ENCODE measurements around the gene GPR63. TPM values are rescaled to one million over a fixed set of nuclear protein-coding genes. Genes with fewer than 3 reads are reported as not detected.

Gene GPR63
- total and polyA plus RNA-seq, 2 of the 13 experiments (the other 11 are each of a cell fraction or from before 2014, with no cell fraction given), result 0.01 to 0.02 TPM

Other genes with a start within 250 kb of the GPR63 start
- 59.7 and 89.4 TPM in 2 replicates for gene NDUFAF4, start 60.4 kb upstream of the GPR63 start, total RNA-seq (2016; rRNA removed; fragmentation: Illumina TruSeq; extraction: Trizol)
- gene NDUFAF4, start 60.4 kb upstream of the GPR63 start, polyA plus RNA-seq (2011; rRNA removed), result 30.0 and 41.3 TPM in 2 replicates
- gene KLHL32, start 87.3 kb upstream of the GPR63 start, total RNA-seq (2016; rRNA removed; fragmentation: Illumina TruSeq; extraction: Trizol), result 0.08 and 0.11 TPM in 2 replicates
- 0.34 and 0.35 TPM in 2 replicates for gene KLHL32, start 87.3 kb upstream of the GPR63 start, polyA plus RNA-seq (2011; rRNA removed)